GM12874 (cell line): ENCODE measurements around the gene LMBRD2.

Experiments used
- TF ChIP-seq, protein P1 (sequence below): IDR thresholded peaks from 2 replicates; pipeline ENCODE4 v1.5.1; 2011; ENCODE audit warnings: low read depth, mild to moderate bottlenecking, control low read depth, low read length, moderate library complexity; ENCODE audit not compliant: insufficient read depth

LMBRD2 gene

DNA sequence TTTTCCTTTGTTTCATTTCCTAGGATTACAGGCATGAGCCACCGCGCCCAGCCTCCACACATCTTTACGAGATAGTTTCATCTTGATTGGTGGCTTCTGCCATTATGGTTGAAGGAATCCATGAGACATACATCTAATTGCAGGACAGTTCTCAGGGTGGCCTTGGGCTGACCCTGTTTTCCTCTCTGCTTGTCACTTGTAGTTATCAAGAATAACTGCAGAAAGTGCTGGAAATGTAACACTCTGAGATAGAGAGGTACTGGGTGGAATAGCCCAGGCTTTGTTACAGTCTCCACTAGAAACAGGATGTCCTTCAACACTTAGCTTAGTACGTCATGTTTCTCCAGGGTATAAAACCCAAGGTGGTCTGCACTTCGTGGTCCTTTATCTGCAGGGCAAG, 95.7 kb downstream of the LMBRD2 start:
- TF ChIP-seq, protein P1, sequence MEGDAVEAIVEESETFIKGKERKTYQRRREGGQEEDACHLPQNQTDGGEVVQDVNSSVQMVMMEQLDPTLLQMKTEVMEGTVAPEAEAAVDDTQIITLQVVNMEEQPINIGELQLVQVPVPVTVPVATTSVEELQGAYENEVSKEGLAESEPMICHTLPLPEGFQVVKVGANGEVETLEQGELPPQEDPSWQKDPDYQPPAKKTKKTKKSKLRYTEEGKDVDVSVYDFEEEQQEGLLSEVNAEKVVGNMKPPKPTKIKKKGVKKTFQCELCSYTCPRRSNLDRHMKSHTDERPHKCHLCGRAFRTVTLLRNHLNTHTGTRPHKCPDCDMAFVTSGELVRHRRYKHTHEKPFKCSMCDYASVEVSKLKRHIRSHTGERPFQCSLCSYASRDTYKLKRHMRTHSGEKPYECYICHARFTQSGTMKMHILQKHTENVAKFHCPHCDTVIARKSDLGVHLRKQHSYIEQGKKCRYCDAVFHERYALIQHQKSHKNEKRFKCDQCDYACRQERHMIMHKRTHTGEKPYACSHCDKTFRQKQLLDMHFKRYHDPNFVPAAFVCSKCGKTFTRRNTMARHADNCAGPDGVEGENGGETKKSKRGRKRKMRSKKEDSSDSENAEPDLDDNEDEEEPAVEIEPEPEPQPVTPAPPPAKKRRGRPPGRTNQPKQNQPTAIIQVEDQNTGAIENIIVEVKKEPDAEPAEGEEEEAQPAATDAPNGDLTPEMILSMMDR: no peak

DNA sequence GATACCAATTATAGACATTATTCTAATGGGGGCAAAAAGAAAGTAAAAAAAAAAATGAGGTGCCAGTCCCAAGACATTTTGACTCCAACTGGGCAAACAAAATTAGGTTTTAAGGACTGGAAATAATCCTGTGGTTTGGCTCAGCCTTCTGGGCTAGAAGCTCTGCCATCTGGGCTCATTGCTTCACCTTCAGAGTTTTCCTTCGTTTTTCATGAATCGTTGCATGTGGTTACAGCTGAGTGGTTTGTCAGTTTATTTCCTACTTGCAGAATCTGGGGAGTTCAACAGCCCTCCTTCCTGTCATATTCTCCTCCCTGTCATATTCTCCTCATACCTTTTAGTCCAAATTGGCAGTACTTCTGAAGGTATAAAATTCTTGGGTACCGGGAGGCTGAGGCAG, 97.0 kb downstream of the LMBRD2 start:
- TF ChIP-seq, protein P1: no peak

DNA sequence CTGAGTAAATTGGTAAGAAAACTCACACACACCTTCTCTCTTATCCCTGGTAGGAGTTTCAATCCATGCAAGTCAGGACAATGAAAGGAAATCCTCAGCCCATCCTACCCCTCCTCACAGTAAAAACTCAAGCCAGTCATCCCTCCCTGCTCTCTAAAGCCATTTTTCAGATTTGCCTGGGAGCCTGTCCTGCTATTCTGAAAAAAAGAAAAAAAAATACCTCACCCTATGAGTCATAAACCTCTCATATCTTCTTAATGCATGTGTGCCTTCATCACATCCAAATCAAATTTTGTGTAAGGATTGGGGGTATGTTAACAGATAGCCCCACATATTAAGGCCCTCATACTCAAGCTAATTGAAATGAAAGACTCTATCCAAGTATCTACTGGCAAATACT, 99.1 kb downstream of the LMBRD2 start:
- TF ChIP-seq, protein P1: no peak

GRCh38 chr5:36049949-36050348, 101.7 kb downstream of the LMBRD2 start:
- TF ChIP-seq, protein P1: no peak
